A673 (cell line): Measurements from ENCODE around the gene TFDP2. TPM values are rescaled to one million over a fixed set of nuclear protein-coding genes. Genes with fewer than 3 reads are reported as not detected.

Source experiments
- BruUV-seq: library from RNA; stranded (reverse); fragments of 400-500 nt; replicated peaks from 2 replicates; lab custom pipeline; 2021; lab: Mats Ljungman, UMichigan
- CTCF ChIA-PET: fragments of 300-600 bp; sonication (Branson Sonifier 250); formaldehyde crosslinking; loops from one replicate; lab custom pipeline; 2022; ENCODE audit warnings: antibody characterized with exemption; lab: Charles Lee
- POLR2A ChIA-PET: fragments of 300-600 bp; sonication (Branson Sonifier 250); formaldehyde crosslinking; loops from one replicate; lab custom pipeline; 2022; ENCODE audit warnings: antibody characterized with exemption; ENCODE audit not compliant: low non-redundant PET; lab: Charles Lee
- DNase-seq: peaks from one replicate; pipeline ENCODE4 v3.0.0-alpha.2; 2015; ENCODE audit warnings: low spot score
- H3K27ac ChIP-seq: fragments of 200-600 bp; sonication (generic); 2 replicates; pipeline ENCODE4 v1.5.1; 2016; ENCODE audit warnings: mixed run types, low read depth, mild to moderate bottlenecking, mixed read lengths, antibody characterized with exemption, low read length; ENCODE audit not compliant: poor library complexity, severe bottlenecking
- H3K27me3 ChIP-seq: fragments of 200-600 bp; sonication (generic); replicated peaks from 2 replicates; pipeline ENCODE4 v1.6.1; 2017; ENCODE audit warnings: mixed run types, low read depth, mild to moderate bottlenecking, mixed read lengths, antibody characterized with exemption, low read length; ENCODE audit not compliant: insufficient read depth, poor library complexity
- H3K36me3 ChIP-seq: fragments of 200-600 bp; sonication (generic); 2 replicates; pipeline ENCODE4 v1.6.1; 2016; ENCODE audit warnings: mixed run types, mild to moderate bottlenecking, mixed read lengths, antibody characterized with exemption, low read length; ENCODE audit not compliant: insufficient read depth, poor library complexity, severe bottlenecking
- H3K4me1 ChIP-seq: fragments of 200-600 bp; sonication (generic); 2 replicates; pipeline ENCODE4 v1.6.1; 2017; ENCODE audit warnings: mixed run types, mild to moderate bottlenecking, mixed read lengths, antibody characterized with exemption, low read length; ENCODE audit not compliant: insufficient read depth, poor library complexity, severe bottlenecking
- H3K4me3 ChIP-seq: fragments of 200-600 bp; sonication (generic); 2 replicates; pipeline ENCODE4 v1.5.1; 2016; ENCODE audit warnings: low read depth, mixed run types, mild to moderate bottlenecking, mixed read lengths, low read length; ENCODE audit not compliant: poor library complexity, severe bottlenecking
- H3K9me3 ChIP-seq: fragments of 200-600 bp; sonication (generic); 2 replicates; pipeline ENCODE4 v1.6.1; 2016; ENCODE audit warnings: mixed run types, low read depth, mild to moderate bottlenecking, mixed read lengths, antibody characterized with exemption, low read length; ENCODE audit not compliant: poor library complexity, severe bottlenecking
- EZH2 ChIP-seq: fragments of 200-600 bp; sonication (generic); IDR thresholded peaks from 2 replicates; pipeline ENCODE4 v1.6.1; 2017; ENCODE audit warnings: borderline replicate concordance, low read depth, mild to moderate bottlenecking, mixed read lengths, antibody characterized with exemption, low read length; ENCODE audit not compliant: poor library complexity, severe bottlenecking
- intact Hi-C: fragments of 100-400 bp; cut with micrococcal nuclease; formaldehyde crosslinking; loops from one replicate; pipeline ENCODE4 v1.10.0; 2022; ENCODE audit not compliant: unreplicated experiment
- total RNA-seq: library from RNA; stranded (reverse); gene quantifications from 2 replicates; pipeline ENCODE4 v1.2.3, GENCODE V29; 2021
- TF ChIP-seq, protein P1 (sequence below): fragments of 300-800, 200-600 bp; sonication (generic); conservative IDR thresholded peaks from 2 replicates; pipeline ENCODE4 v1.5.1; 2017; ENCODE audit warnings: low read depth, mild to moderate bottlenecking, antibody characterized with exemption, low read length, moderate library complexity, mixed read lengths

Gene TFDP2
- total RNA-seq, 1 experiment from 2014 or later: 41.6 TPM

DNA sequence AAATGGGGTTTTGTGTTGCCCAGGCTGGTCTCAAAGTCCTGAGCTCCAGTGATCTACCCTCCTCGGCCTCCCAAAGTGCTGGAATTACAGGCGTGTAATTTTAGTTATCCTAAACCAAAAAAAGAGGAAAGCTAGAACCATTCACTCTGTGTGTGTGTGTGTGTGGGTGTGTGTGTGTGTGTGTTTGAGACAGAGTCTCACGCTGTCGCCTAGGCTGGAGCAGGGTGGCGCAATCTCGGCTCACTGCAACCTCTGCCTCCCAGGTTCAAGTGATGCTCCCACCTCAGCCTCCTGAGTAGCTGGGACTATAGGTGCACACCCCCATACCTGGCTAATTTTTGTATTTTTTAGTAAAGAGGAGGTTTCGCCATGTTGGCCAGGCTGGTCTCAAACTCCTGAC, 84.0 kb downstream of the TFDP2 start:
- Histone ChIP-seq H3K36me3 (no peaks in the 10 kb centered on the region), H3K4me3 (no peak overlapping the region), H3K4me1 (no peaks in the 10 kb centered on the region), H3K9me3 (no peaks in the 10 kb centered on the region), H3K27me3 (no peaks in the 10 kb centered on the region), H3K27ac (no peak overlapping the region)
- TF ChIP-seq, protein P1, sequence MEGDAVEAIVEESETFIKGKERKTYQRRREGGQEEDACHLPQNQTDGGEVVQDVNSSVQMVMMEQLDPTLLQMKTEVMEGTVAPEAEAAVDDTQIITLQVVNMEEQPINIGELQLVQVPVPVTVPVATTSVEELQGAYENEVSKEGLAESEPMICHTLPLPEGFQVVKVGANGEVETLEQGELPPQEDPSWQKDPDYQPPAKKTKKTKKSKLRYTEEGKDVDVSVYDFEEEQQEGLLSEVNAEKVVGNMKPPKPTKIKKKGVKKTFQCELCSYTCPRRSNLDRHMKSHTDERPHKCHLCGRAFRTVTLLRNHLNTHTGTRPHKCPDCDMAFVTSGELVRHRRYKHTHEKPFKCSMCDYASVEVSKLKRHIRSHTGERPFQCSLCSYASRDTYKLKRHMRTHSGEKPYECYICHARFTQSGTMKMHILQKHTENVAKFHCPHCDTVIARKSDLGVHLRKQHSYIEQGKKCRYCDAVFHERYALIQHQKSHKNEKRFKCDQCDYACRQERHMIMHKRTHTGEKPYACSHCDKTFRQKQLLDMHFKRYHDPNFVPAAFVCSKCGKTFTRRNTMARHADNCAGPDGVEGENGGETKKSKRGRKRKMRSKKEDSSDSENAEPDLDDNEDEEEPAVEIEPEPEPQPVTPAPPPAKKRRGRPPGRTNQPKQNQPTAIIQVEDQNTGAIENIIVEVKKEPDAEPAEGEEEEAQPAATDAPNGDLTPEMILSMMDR: no peak
- no peak for TF ChIP-seq EZH2
- DNase-seq: no peak
- BruUV-seq: no TSS peak
- ChIA-PET POLR2A (interaction anchor here (0.6 kb wide), 1 partner anchor 171 kb away, joined by 3 read pairs; no protein-coding TSS in a partner anchor), CTCF (no interaction called here)
- intact Hi-C loops: no loop called here

DNA sequence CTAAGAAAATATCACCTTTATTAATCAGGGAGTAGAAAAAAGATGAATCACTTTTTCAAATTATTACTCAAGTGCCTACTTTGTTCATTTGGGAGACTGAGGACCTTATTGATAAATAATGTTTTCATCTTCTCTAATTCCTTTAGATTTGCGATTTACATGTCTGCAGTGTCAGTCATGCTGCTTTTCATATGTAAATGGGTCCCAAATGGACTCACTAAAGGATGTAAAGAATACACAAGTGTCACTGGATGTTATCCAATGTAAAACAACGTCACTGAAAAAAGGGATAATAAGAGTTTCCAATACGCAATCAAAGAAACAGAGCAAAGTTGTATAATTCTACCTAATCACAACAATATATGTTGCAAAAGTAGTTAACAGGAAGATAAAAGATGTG, 84.9 kb downstream of the TFDP2 start:
- Histone ChIP-seq H3K36me3 (no peaks in the 10 kb centered on the region), H3K4me3 (no peak overlapping the region), H3K9me3 (no peaks in the 10 kb centered on the region), H3K4me1 (no peaks in the 10 kb centered on the region), H3K27ac (no peak overlapping the region), H3K27me3 (no peaks in the 10 kb centered on the region)
- intact Hi-C loops: no loop called here
- CTCF ChIA-PET: no interaction called here
- TF ChIP-seq, protein P1: no peak
- TF ChIP-seq EZH2: no peak
- DNase-seq: no peak
- POLR2A ChIA-PET: no interaction called here
- BruUV-seq: no TSS peak

DNA sequence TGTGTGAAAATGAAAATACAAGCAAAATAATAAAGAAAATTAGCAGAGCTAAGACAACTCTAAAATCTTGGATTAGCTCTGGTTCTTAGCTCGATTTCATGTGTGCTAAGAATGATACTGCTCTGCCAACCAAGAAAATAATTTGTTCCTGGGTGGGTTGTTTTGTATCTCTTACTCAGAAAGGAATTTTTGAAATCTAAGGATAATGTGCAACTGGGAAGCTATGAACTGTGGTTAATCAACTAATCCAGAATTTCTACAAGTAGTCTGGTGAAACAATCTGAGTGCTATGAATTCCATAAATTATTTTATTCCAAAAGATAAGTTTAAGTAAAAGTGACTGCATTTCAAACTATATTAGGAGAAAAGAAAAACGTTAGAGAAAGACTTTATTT, 92.0 kb downstream of the TFDP2 start:
- POLR2A ChIA-PET: no interaction called here
- no peak for DNase-seq
- intact Hi-C loops: no loop called here
- H3K4me1 ChIP-seq: no peaks in the 10 kb centered on the region
- H3K27me3 ChIP-seq: no peaks in the 10 kb centered on the region
- BruUV-seq: no TSS peak
- H3K9me3 ChIP-seq: no peaks in the 10 kb centered on the region
- no peak overlapping the region for H3K27ac ChIP-seq
- no peaks in the 10 kb centered on the region for H3K36me3 ChIP-seq
- no peak overlapping the region for H3K4me3 ChIP-seq
- no peak for TF ChIP-seq EZH2
- TF ChIP-seq, protein P1: no peak
- CTCF ChIA-PET: no interaction called here
